HepG2 (cell line): ENCODE data around the gene HSPB2. TPM values are rescaled to one million over a fixed set of nuclear protein-coding genes. Genes with fewer than 3 reads are reported as not detected.

ENCODE experiments used
- ATAC-seq: fragments of 200-7000 bp; cut with Tn5 transposase; 3 replicates; pipeline ENCODE4 v1.9.1; 2020; ENCODE audit warnings: mild to moderate bottlenecking, moderate library complexity
- BruUV-seq: library from RNA; stranded (reverse); fragments of 400-500 nt; replicated peaks from 2 replicates; lab custom pipeline; 2021; lab: Mats Ljungman, UMichigan
- CTCF ChIA-PET: fragments of 300-600 bp; formaldehyde crosslinking; extraction: SDS; loops from one replicate; lab custom pipeline; 2021; ENCODE audit warnings: low total read pairs, inconsistent platforms, low intra/inter-chr PET ratio; lab: Yijun Ruan, JAX
- POLR2A ChIA-PET: fragments of 350-600 bp; sonication (Branson Sonifier 250); formaldehyde crosslinking; loops from one replicate; lab custom pipeline; 2020; ENCODE audit warnings: antibody characterized with exemption, inconsistent platforms; lab: Yijun Ruan, JAX
- DNase-seq: peaks from one replicate; pipeline ENCODE4 v3.0.0-alpha.2; 2015; ENCODE audit warnings: low spot score
- FAIRE-seq: peaks from 3 replicates; lab custom pipeline; 2011; peaks lifted over from hg19 to GRCh38; lab: Jason Lieb, UNC
- H2AFZ ChIP-seq: one replicate; pipeline ENCODE4 v1.6.1; 2011; ENCODE audit warnings: low read length, inconsistent platforms
- H3K27ac ChIP-seq: fragments of 300-600 bp; 3 replicates; pipeline ENCODE4 v1.8.0; 2011; ENCODE audit warnings: mixed run types, mild to moderate bottlenecking, mixed read lengths, low read length, inconsistent platforms; ENCODE audit not compliant: insufficient read depth; ENCODE audit errors: extremely low read length
- H3K27me3 ChIP-seq, 2 experiments: fragments of 200-600 bp in 1 of 2; 2 replicates in 1 of 2; 3 replicates in 1 of 2; pipeline versions ENCODE4 v1.6.0 to v1.8.0; 2011; ENCODE audit warnings: low read length in 2 of 2, mild to moderate bottlenecking in 2 of 2, moderate library complexity in 2 of 2, inconsistent platforms in 1 of 2; ENCODE audit not compliant: insufficient read depth in 2 of 2, control insufficient read depth in 1 of 2
- H3K36me3 ChIP-seq, 2 experiments: fragments of 200-600 bp in 1 of 2; replicated peaks in 1 of 2; 2 replicates in 1 of 2; 3 replicates in 1 of 2; pipeline versions ENCODE4 v1.5.1 to v1.8.0; 2011; ENCODE audit warnings: low read length in 2 of 2, inconsistent platforms in 1 of 2; ENCODE audit not compliant: insufficient read depth in 2 of 2, control insufficient read depth in 1 of 2
- H3K4me1 ChIP-seq: 2 replicates; pipeline ENCODE4 v1.5.1; 2012; ENCODE audit warnings: low read length, inconsistent platforms; ENCODE audit not compliant: insufficient read depth
- H3K4me2 ChIP-seq: 2 replicates; pipeline ENCODE4 v1.6.0; 2011; ENCODE audit warnings: low read depth, low read length, inconsistent platforms
- H3K4me3 ChIP-seq, 3 experiments: fragments of 200-600 bp in 1 of 3; sonication (generic), shearing (Covaris generic) in 1 of 3; replicated peaks in 1 of 3; 2 replicates each; pipeline ENCODE4 v1.5.1; 2011 to 2016; ENCODE audit warnings: low read length in 3 of 3, inconsistent platforms in 2 of 3, low read depth in 2 of 3, mild to moderate bottlenecking in 2 of 3, control low read depth in 1 of 3, mixed read lengths in 1 of 3; ENCODE audit not compliant: insufficient read depth in 1 of 3
- H3K79me2 ChIP-seq: one replicate; pipeline ENCODE4 v1.6.1; 2011; ENCODE audit warnings: low read length, inconsistent platforms; ENCODE audit not compliant: insufficient read depth
- H3K9ac ChIP-seq: 2 replicates; pipeline ENCODE4 v1.6.0; 2011; ENCODE audit warnings: mild to moderate bottlenecking, low read depth, low read length, inconsistent platforms; ENCODE audit not compliant: insufficient read depth
- H3K9me3 ChIP-seq: 2 replicates; pipeline ENCODE4 v1.5.1; 2012; ENCODE audit warnings: mild to moderate bottlenecking, low read length
- H4K20me1 ChIP-seq: 2 replicates; pipeline ENCODE4 v1.6.0; 2011; ENCODE audit warnings: inconsistent platforms, mild to moderate bottlenecking, low read length, moderate library complexity; ENCODE audit not compliant: insufficient read depth
- CEBPZ ChIP-seq: IDR thresholded peaks from 2 replicates; pipeline ENCODE4 v1.6.1; 2012; ENCODE audit warnings: low read length, improper control_type of control experiment
- GATAD2A ChIP-seq: IDR thresholded peaks from 2 replicates; pipeline ENCODE4 v1.6.1; 2016
- HNF4A ChIP-seq: sonication (generic); formaldehyde crosslinking; IDR thresholded peaks from 2 replicates; pipeline ENCODE4 v1.4.0; 2020; ENCODE audit warnings: missing genetic modification reagents
- IKZF4 ChIP-seq: sonication (generic); formaldehyde crosslinking; IDR thresholded peaks from 2 replicates; pipeline ENCODE4 v1.5.1; 2020; ENCODE audit warnings: borderline replicate concordance, mild to moderate bottlenecking, low read depth, missing genetic modification reagents; ENCODE audit errors: not compliant biosample characterization
- RXRB ChIP-seq: IDR thresholded peaks from 2 replicates; pipeline ENCODE4 v1.6.1; 2016; ENCODE audit warnings: borderline replicate concordance, missing genetic modification reagents, missing compliant biosample characterization
- SAP130 ChIP-seq: IDR thresholded peaks from 2 replicates; pipeline ENCODE4 v1.6.1; 2016; ENCODE audit warnings: low read depth
- SCMH1 ChIP-seq: sonication (generic); formaldehyde crosslinking; IDR thresholded peaks from 2 replicates; pipeline ENCODE4 v1.9.0; 2021; ENCODE audit warnings: missing genetic modification reagents, mild to moderate bottlenecking, borderline replicate concordance
- SRSF9 ChIP-seq: fragments of 200-400 bp; formaldehyde crosslinking; IDR thresholded peaks from 2 replicates; pipeline ENCODE4 v1.6.1; 2018; ENCODE audit warnings: borderline replicate concordance, mild to moderate bottlenecking, low read depth, low read length; ENCODE audit not compliant: insufficient read depth, poor library complexity, severe bottlenecking
- TFE3 ChIP-seq: IDR thresholded peaks from 2 replicates; pipeline ENCODE4 v1.6.1; 2016
- ZBTB46 ChIP-seq: sonication (generic); formaldehyde crosslinking; IDR thresholded peaks from 2 replicates; pipeline ENCODE4 v1.4.0; 2020; ENCODE audit warnings: mild to moderate bottlenecking, missing genetic modification reagents, borderline replicate concordance
- ZNF207 ChIP-seq: fragments of 450-650 bp; IDR thresholded peaks from 2 replicates; pipeline ENCODE4 v1.6.1; 2016; ENCODE audit warnings: antibody characterized with exemption, borderline replicate concordance
- ZNF3 ChIP-seq: IDR thresholded peaks from 2 replicates; pipeline ENCODE4 v1.7.0; 2017; ENCODE audit warnings: inconsistent platforms
- ZNF34 ChIP-seq: sonication (generic); formaldehyde crosslinking; IDR thresholded peaks from 2 replicates; pipeline ENCODE4 v1.4.0; 2020; ENCODE audit warnings: mild to moderate bottlenecking, missing genetic modification reagents, borderline replicate concordance
- WGBS: methylation state at CpG from one replicate; pipeline ENCODE4 v1.1.6; 2017; ENCODE audit warnings: low lambda C conversion rate; 5-methylcytosine and 5-hydroxymethylcytosine counted together
- in situ Hi-C: cut with HindIII; loops from 2 replicates; pipeline ENCODE4 v1.10.0; 2017; ENCODE audit warnings: low pct_unique_long_range_greater_than_20kb; ENCODE audit not compliant: extremely low pct_ligation_motif_present
- intact Hi-C: fragments of 100-400 bp; cut with micrococcal nuclease; formaldehyde crosslinking; loops from one replicate; pipeline ENCODE4 v1.10.0; 2022; ENCODE audit not compliant: unreplicated experiment
- polyA plus RNA-seq, 8 experiments: library from polyadenylated mRNA; depleted of rRNA in 3 of 8; stranded (reverse) in 7 of 8; unstranded in 1 of 8; fragments of >200 nt; fragmentation: Illumina TruSeq in 4 of 8; extraction: Trizol in 4 of 8; gene quantifications; 2 replicates each; pipeline versions ENCODE4 v1.2.1 to v1.2.3, GENCODE V29; 2011 to 2016; ENCODE audit warnings: low read depth in 4 of 8, missing spikeins in 1 of 8, mixed read lengths in 1 of 8; ENCODE audit not compliant: insufficient read depth in 1 of 8
- total RNA-seq, 5 experiments: library from RNA; depleted of rRNA; stranded (reverse); fragments of >200 nt; fragmentation: Illumina TruSeq; extraction: Trizol; gene quantifications; 2 replicates each; pipeline ENCODE4 v1.2.3, GENCODE V29; 2016; ENCODE audit warnings: low read depth in 1 of 5

The HSPB2 gene
- total and polyA plus RNA-seq, 2 of the 13 experiments (the other 11 are each of a cell fraction or from before 2014, with no cell fraction given) = 0.04 TPM; not detected in 1

- no peak for TF ChIP-seq CEBPZ
- peak; percentile 58 for TF ChIP-seq GATAD2A (CRISPR knock-in tag)
- peak; percentile 67 for TF ChIP-seq HNF4A (CRISPR knock-in tag)
- TF ChIP-seq ZNF3 (CRISPR knock-in tag) = no peak
- no peak for TF ChIP-seq SCMH1 (CRISPR knock-in tag)
- peak; percentile 51 for TF ChIP-seq SAP130
- TF ChIP-seq RXRB (CRISPR knock-in tag) = 0 out of 2 replicates have a peak, but pooled peaks have one; percentile 49
- no peak for TF ChIP-seq ZNF34 (CRISPR knock-in tag)
- TF ChIP-seq ZNF207 = no peak
- TF ChIP-seq SRSF9 = no peak
These were observed 21.3 kb downstream of the HSPB2 start (continued) for GRCh38 chr11:111933872-111934271.

- ChIA-PET POLR2A (interaction anchor here (0.7 to 4.4 kb wide), 5 partner anchors 10 to 63 kb away, joined by 3 to 30 read pairs (median 5); partner anchors contain the start of gene C11orf52), CTCF (no interaction called here)
- FAIRE-seq (no peak), ATAC-seq (no peak), DNase-seq (no peak)
- in situ Hi-C loops (no loop called here), intact Hi-C loops (loop anchor here (5.0 to 10.0 kb wide), 2 partner anchors 90 to 138 kb away; partner anchors contain the start of genes DLAT, NKAPD1 and PIH1D2)
- no TSS peak for BruUV-seq
- TF ChIP-seq ZBTB46 (no peak), IKZF4 (CRISPR knock-in tag) (no peak), TFE3 (CRISPR knock-in tag) (0 out of 2 replicates have a peak, but pooled peaks have one; percentile 2)
- H4K20me1 ChIP-seq = no peaks in the 10 kb centered on the region
- WGBS = 68% methylated on average over 1 of the region's 1 CpG
- H3K9me3 ChIP-seq = no peaks in the 10 kb centered on the region
- no peak overlapping the region for H3K4me3 ChIP-seq
- peak overlapping the region; percentile 90 for H3K27ac ChIP-seq
- H3K79me2 ChIP-seq = peaks cover 9% of the 10 kb centered on the region
- no peaks in the 10 kb centered on the region for H3K27me3 ChIP-seq
- H2AFZ ChIP-seq = no peak overlapping the region
- no peaks in the 10 kb centered on the region for H3K36me3 ChIP-seq
- H3K4me2 ChIP-seq = peak overlapping the region; percentile 98
- H3K4me1 ChIP-seq = peaks cover 60% of the 10 kb centered on the region
- no peak overlapping the region for H3K9ac ChIP-seq
These were observed 21.8 kb downstream of the HSPB2 start for GRCh38 chr11:111934306-111934705.
